K562 (cell line): ENCODE measurements around the gene AGK. TPM values are rescaled to one million over a fixed set of nuclear protein-coding genes. Genes with fewer than 3 reads are reported as not detected.

Experiments used
- ATAC-seq: fragments of 200-7000 bp; cut with Tn5 transposase; 3 replicates; pipeline ENCODE4 v1.9.1; 2020; ENCODE audit warnings: moderate library complexity
- BruUV-seq: library from RNA; stranded (reverse); fragments of 400-500 nt; replicated peaks from 2 replicates; lab custom pipeline; 2021; lab: Mats Ljungman, UMichigan
- CTCF ChIA-PET: fragments of 300-600 bp; formaldehyde crosslinking; extraction: SDS; loops from one replicate; lab custom pipeline; 2021; ENCODE audit warnings: low intra/inter-chr PET ratio; lab: Yijun Ruan, JAX
- POLR2A ChIA-PET: fragments of 300-600, 350-650 bp; sonication (Branson Sonifier 250); formaldehyde crosslinking; extraction: SDS; loops from one replicate; lab custom pipeline; 2021; ENCODE audit warnings: antibody characterized with exemption, inconsistent platforms; lab: Yijun Ruan, JAX
- DNase-seq, 4 experiments: peaks; one replicate each; pipeline versions ENCODE4 v3.0.0 to v3.0.0-alpha.2; 2011 to 2018; ENCODE audit warnings: low spot score in 3 of 4, mixed read lengths in 3 of 4; ENCODE audit errors: extremely low read depth in 1 of 4
- FAIRE-seq: peaks from 2 replicates; lab custom pipeline; 2011; peaks lifted over from hg19 to GRCh38; lab: Jason Lieb, UNC
- H2AFZ ChIP-seq: 2 replicates; pipeline ENCODE4 v1.6.0; 2011; ENCODE audit warnings: low read depth, low read length, control low read depth, inconsistent platforms
- H3K27ac ChIP-seq: fragments of 200-600 bp; 3 replicates; pipeline ENCODE4 v1.8.0; 2011; ENCODE audit warnings: low read depth, mild to moderate bottlenecking, control low read depth, inconsistent platforms, low read length, moderate library complexity, mixed read lengths; ENCODE audit errors: extremely low read depth
- H3K27me3 ChIP-seq, 2 experiments: fragments of 300-600 bp in 1 of 2; 2 replicates in 1 of 2; 3 replicates in 1 of 2; pipeline versions ENCODE4 v1.6.0 to v1.8.0; 2011; ENCODE audit warnings: inconsistent platforms in 2 of 2, low read length in 2 of 2, mild to moderate bottlenecking in 1 of 2, mixed read lengths in 1 of 2, moderate library complexity in 1 of 2; ENCODE audit not compliant: control insufficient read depth in 2 of 2, insufficient read depth in 2 of 2
- H3K36me3 ChIP-seq: fragments of 300-600 bp; 3 replicates; pipeline ENCODE4 v1.8.0; 2011; ENCODE audit warnings: mild to moderate bottlenecking, low read length, inconsistent platforms; ENCODE audit not compliant: control insufficient read depth, insufficient read depth
- H3K4me1 ChIP-seq, 2 experiments: fragments of 200-600 bp in 1 of 2; replicated peaks in 1 of 2; 2 replicates in 1 of 2; 3 replicates in 1 of 2; pipeline versions ENCODE4 v1.5.1 to v1.8.0; 2011; ENCODE audit warnings: inconsistent platforms in 2 of 2, low read length in 2 of 2, mild to moderate bottlenecking in 1 of 2, mixed read lengths in 1 of 2, moderate library complexity in 1 of 2; ENCODE audit not compliant: control insufficient read depth in 2 of 2, insufficient read depth in 2 of 2
- H3K4me2 ChIP-seq: 2 replicates; pipeline ENCODE4 v1.6.1; 2011; ENCODE audit warnings: low read length, control low read depth, inconsistent platforms, mixed read lengths; ENCODE audit not compliant: insufficient read depth
- H3K4me3 ChIP-seq: fragments of 200-600 bp; sonication (generic), shearing (Covaris generic); 2 replicates; pipeline ENCODE4 v1.5.1; 2016; ENCODE audit warnings: control low read depth, inconsistent platforms
- H3K79me2 ChIP-seq: fragments of 200-600 bp; 3 replicates; pipeline ENCODE4 v1.8.0; 2011; ENCODE audit warnings: low read length, inconsistent platforms; ENCODE audit not compliant: control insufficient read depth, insufficient read depth
- H3K9ac ChIP-seq, 2 experiments: 2 replicates each; pipeline versions ENCODE4 v1.6.0 to v1.6.1; 2011; ENCODE audit warnings: low read depth in 2 of 2, low read length in 2 of 2, control low read depth in 1 of 2, inconsistent platforms in 1 of 2, mild to moderate bottlenecking in 1 of 2, mixed read lengths in 1 of 2; ENCODE audit not compliant: insufficient read depth in 1 of 2
- H3K9me1 ChIP-seq: one replicate; pipeline ENCODE4 v1.6.0; 2011; ENCODE audit warnings: inconsistent platforms, mild to moderate bottlenecking, low read length, moderate library complexity; ENCODE audit not compliant: control insufficient read depth, insufficient read depth
- H3K9me3 ChIP-seq: replicated peaks from 2 replicates; pipeline ENCODE4 v1.5.1; 2011; ENCODE audit warnings: low read depth, low read length, inconsistent platforms; ENCODE audit not compliant: control insufficient read depth, insufficient read depth
- H4K20me1 ChIP-seq: replicated peaks from 2 replicates; pipeline ENCODE4 v1.6.1; 2011; ENCODE audit warnings: low read length, inconsistent platforms, mixed read lengths; ENCODE audit not compliant: control insufficient read depth, insufficient read depth
- BHLHE40 ChIP-seq: IDR thresholded peaks from 2 replicates; pipeline ENCODE4 v1.6.1; 2011; ENCODE audit warnings: low read length, improper control_type of control experiment
- CCNT2 ChIP-seq: IDR thresholded peaks from 2 replicates; pipeline ENCODE4 v1.6.1; 2011; ENCODE audit warnings: borderline replicate concordance, low read depth, mild to moderate bottlenecking, moderate library complexity, mixed read lengths, low read length; ENCODE audit not compliant: insufficient read length; ENCODE audit errors: extremely low read depth
- DDX20 ChIP-seq: fragments of 450-650 bp; IDR thresholded peaks from 2 replicates; pipeline ENCODE4 v1.6.1; 2016; ENCODE audit warnings: missing genetic modification characterization, low read depth, mild to moderate bottlenecking, missing compliant biosample characterization, moderate library complexity
- ESRRB ChIP-seq: fragments of 250-450 bp; sonication (Bioruptor Pico); IDR thresholded peaks from 2 replicates; pipeline ENCODE4 v1.5.0; 2020; ENCODE audit warnings: mild to moderate bottlenecking, moderate library complexity, borderline replicate concordance
- EZH2 ChIP-seq: IDR thresholded peaks from 2 replicates; pipeline ENCODE4 v1.6.1; 2012; ENCODE audit warnings: low read depth, mild to moderate bottlenecking, inconsistent platforms, low read length, borderline replicate concordance
- LARP7 ChIP-seq: fragments of 450-650 bp; IDR thresholded peaks from 2 replicates; pipeline ENCODE4 v1.6.1; 2016
- MBD1 ChIP-seq: fragments of 250-450 bp; sonication (Bioruptor Pico); IDR thresholded peaks from 2 replicates; pipeline ENCODE4 v1.8.0; 2022; ENCODE audit warnings: inconsistent platforms
- REST ChIP-seq, 2 experiments: fragments of 450-650 bp; formaldehyde crosslinking in 1 of 2; IDR thresholded peaks; 2 replicates each; pipeline versions ENCODE4 v1.4.0 to v1.6.1; 2014 to 2020; ENCODE audit warnings: mild to moderate bottlenecking in 2 of 2, borderline replicate concordance in 1 of 2, low read depth in 1 of 2
- SRSF1 ChIP-seq: fragments of 200-400 bp; formaldehyde crosslinking; IDR thresholded peaks from 2 replicates; pipeline ENCODE4 v1.6.1; 2017; ENCODE audit warnings: mild to moderate bottlenecking, low read depth, low read length, moderate library complexity
- U2AF2 ChIP-seq: fragments of 200-400 bp; formaldehyde crosslinking; optimal IDR thresholded peaks from 2 replicates; pipeline ENCODE3; 2017; ENCODE audit warnings: low read depth, mild to moderate bottlenecking, low read length
- ZC3H11A ChIP-seq: IDR thresholded peaks from 2 replicates; pipeline ENCODE4 v1.6.1; 2012; ENCODE audit warnings: low read depth, low read length, improper control_type of control experiment
- ZNF23 ChIP-seq: fragments of 250-450 bp; sonication (Bioruptor Pico); IDR thresholded peaks from 2 replicates; pipeline ENCODE4 v1.4.0; 2020; ENCODE audit warnings: mild to moderate bottlenecking
- ZNF239 ChIP-seq: fragments of 250-450 bp; sonication (Bioruptor Pico); IDR thresholded peaks from 2 replicates; pipeline ENCODE4 v1.4.0; 2020; ENCODE audit warnings: mild to moderate bottlenecking
- ZNF584 ChIP-seq: fragments of 200-800 bp; sonication (Bioruptor generic); IDR thresholded peaks from 2 replicates; pipeline ENCODE4 v1.6.1; 2016; ENCODE audit warnings: low read depth, mild to moderate bottlenecking, missing genetic modification characterization, missing compliant biosample characterization
- WGBS: fragments of 100-300 bp; shearing (Covaris generic); methylation state at CpG from one replicate; pipeline ENCODE4 v1.1.6; 2016; ENCODE audit warnings: low coverage, mixed read lengths; ENCODE audit not compliant: insufficient coverage; ENCODE audit errors: missing lambda C conversion rate; 5-methylcytosine and 5-hydroxymethylcytosine counted together
- in situ Hi-C: fragments of 300-500 bp; cut with MboI; formaldehyde crosslinking; loops from 4 replicates; pipeline ENCODE4 v1.15.0; 2018; ENCODE audit warnings: inconsistent platforms, mixed read lengths
- intact Hi-C: fragments of 100-400 bp; cut with micrococcal nuclease; formaldehyde crosslinking; loops from 2 replicates; pipeline ENCODE4 v1.14.2; 2022
- polyA plus RNA-seq, 8 experiments: library from polyadenylated mRNA; depleted of rRNA in 4 of 8; stranded (reverse) in 5 of 8; unstranded in 3 of 8; fragments of >200 nt; fragmentation: Nextera tagmentation in 2 of 8; fragmentation: Illumina TruSeq in 1 of 8; extraction: Ambion mirVana in 2 of 8; extraction: Trizol in 1 of 8; gene quantifications; 2 replicates each; pipeline versions ENCODE4 v1.2.1 to v1.2.3, GENCODE V29; 2011 to 2014; ENCODE audit warnings: inconsistent platforms in 1 of 8, missing spikeins in 1 of 8
- total RNA-seq, 7 experiments: library from RNA; depleted of rRNA in 6 of 7; stranded (reverse); fragments of >200 nt in 6 of 7; fragmentation: Illumina TruSeq in 2 of 7; extraction: Trizol in 2 of 7; gene quantifications; 2 replicates each; pipeline versions ENCODE4 v1.2.1 to v1.2.3, GENCODE V29; 2011 to 2021; ENCODE audit warnings: low replicate concordance in 1 of 7

AGK gene
- total and polyA plus RNA-seq, 9 of the 15 experiments (the other 6 are each of a cell fraction or from before 2014, with no cell fraction given) = 50.7 to 128 (median 71.8) TPM

GRCh38 chr7:141513720-141514119, 37.5 kb upstream of the AGK start:
- ATAC-seq (no peak), DNase-seq (no peak), FAIRE-seq (no peak)
- no peak overlapping the region for H3K4me2 ChIP-seq
- ChIA-PET CTCF (no interaction called here), POLR2A (no interaction called here)
- no peak overlapping the region for H3K27ac ChIP-seq
- no peak overlapping the region for H3K9ac ChIP-seq
- H3K9me3 ChIP-seq = no peaks in the 10 kb centered on the region
- intact Hi-C loops = no loop called here
- peaks cover 0 to 7% of the 10 kb centered on the region in 2 experiments; a peak in 1 of 5 replicates for H3K4me1 ChIP-seq
- no peak overlapping the region for H3K4me3 ChIP-seq
- H2AFZ ChIP-seq = no peak overlapping the region
- TF ChIP-seq ZNF584 (no peak), ESRRB (no peak), U2AF2 (no peak), LARP7 (no peak), ZC3H11A (no peak), ZNF23 (CRISPR knock-in tag) (no peak), EZH2 (no peak), SRSF1 (no peak), BHLHE40 (no peak), ZNF239 (CRISPR knock-in tag) (no peak), DDX20 (no peak), REST (IDR thresholded peaks at IDR 0.05; ENCODE audit: borderline replicate concordance) (no peak), REST (CRISPR knock-in tag; IDR thresholded peaks at IDR 0.05; ENCODE audit: low read depth) (no peak), CCNT2 (no peak), MBD1 (CRISPR knock-in tag) (no peak)
- in situ Hi-C loops = no loop called here
- no peaks in the 10 kb centered on the region for H3K36me3 ChIP-seq
- no TSS peak for BruUV-seq
- no peaks in the 10 kb centered on the region for H4K20me1 ChIP-seq
- no peaks in the 10 kb centered on the region for H3K79me2 ChIP-seq
- H3K9me1 ChIP-seq = no peaks in the 10 kb centered on the region
- WGBS = 0% methylated on average over 1 of the region's 1 CpG
- peaks cover 41 to 49% of the 10 kb centered on the region in 2 experiments for H3K27me3 ChIP-seq
